ENCODE results near the gene STAT3.

- no peak for TF ChIP-seq EZH2 (IDR thresholded peaks at IDR 0.05)
- TF ChIP-seq POLR2AphosphoS5 (IDR thresholded peaks at IDR 0.05; ENCODE audit: borderline replicate concordance, low read depth, low read length): no peak
Measured at GRCh38 chr17:42315402-42316156, 72.7 kb downstream of the STAT3 start.

Data from SK-N-MC (cell line).